Measurements from ENCODE around the gene SDR39U1. TPM values are rescaled to one million over a fixed set of nuclear protein-coding genes. Genes with fewer than 3 reads are reported as not detected.

SDR39U1 gene
- total RNA-seq, 1 donor from 2014 or later: 29.7 TPM

GRCh38 chr14:24435998-24436354 is 6.6 kb downstream of the SDR39U1 start:
- no peak for DNase-seq (ENCODE audit: low read depth)
- Histone ChIP-seq H3K27me3 (ENCODE audit: control insufficient read depth, insufficient read depth, low read length) (no peaks in the 10 kb centered on the region), H3K36me3 (ENCODE audit: control insufficient read depth, insufficient read depth, low read length) (peaks cover 4% of the 10 kb centered on the region), H3K4me3 (ENCODE audit: low read depth, low read length) (no peak overlapping the region)
- TF ChIP-seq CTCF (IDR thresholded peaks at IDR 0.05; ENCODE audit: insufficient read depth, low read length, poor library complexity, severe bottlenecking): no peak

GRCh38 chr14:24435192-24435810 is 7.3 kb downstream of the SDR39U1 start:
- Histone ChIP-seq H3K4me3 (ENCODE audit: low read depth, low read length) (no peak overlapping the region), H3K27me3 (ENCODE audit: control insufficient read depth, insufficient read depth, low read length) (no peaks in the 10 kb centered on the region), H3K36me3 (ENCODE audit: control insufficient read depth, insufficient read depth, low read length) (peaks cover 4% of the 10 kb centered on the region)
- no peak for TF ChIP-seq CTCF (IDR thresholded peaks at IDR 0.05; ENCODE audit: insufficient read depth, low read length, poor library complexity, severe bottlenecking)
- no peak for DNase-seq (ENCODE audit: low read depth)

- Histone ChIP-seq H3K27me3 (ENCODE audit: control insufficient read depth, insufficient read depth, low read length) (no peaks in the 10 kb centered on the region), H3K4me3 (ENCODE audit: low read depth, low read length) (no peak overlapping the region), H3K36me3 (ENCODE audit: control insufficient read depth, insufficient read depth, low read length) (peaks cover 4% of the 10 kb centered on the region)
- TF ChIP-seq CTCF (IDR thresholded peaks at IDR 0.05; ENCODE audit: insufficient read depth, low read length, poor library complexity, severe bottlenecking): no peak
- no peak for DNase-seq (ENCODE audit: low read depth)
Measured at GRCh38 chr14:24434676-24435075, 7.9 kb downstream of the SDR39U1 start.

GRCh38 chr14:24434036-24434435 is 8.5 kb downstream of the SDR39U1 start:
- no peak for DNase-seq (ENCODE audit: low read depth)
- TF ChIP-seq CTCF (IDR thresholded peaks at IDR 0.05; ENCODE audit: insufficient read depth, low read length, poor library complexity, severe bottlenecking): no peak
- Histone ChIP-seq H3K4me3 (ENCODE audit: low read depth, low read length) (no peak overlapping the region), H3K36me3 (ENCODE audit: control insufficient read depth, insufficient read depth, low read length) (peaks cover 4% of the 10 kb centered on the region), H3K27me3 (ENCODE audit: control insufficient read depth, insufficient read depth, low read length) (no peaks in the 10 kb centered on the region)

GRCh38 chr14:24432259-24433131 is 10.1 kb downstream of the SDR39U1 start:
- DNase-seq (ENCODE audit: low read depth): no peak
- Histone ChIP-seq H3K4me3 (ENCODE audit: low read depth, low read length) (no peak overlapping the region), H3K27me3 (ENCODE audit: control insufficient read depth, insufficient read depth, low read length) (no peaks in the 10 kb centered on the region), H3K36me3 (ENCODE audit: control insufficient read depth, insufficient read depth, low read length) (peaks cover 4% of the 10 kb centered on the region)
- TF ChIP-seq CTCF (IDR thresholded peaks at IDR 0.05; ENCODE audit: insufficient read depth, low read length, poor library complexity, severe bottlenecking): no peak
